ENCODE data around the gene DIS3L. TPM values are rescaled to one million over a fixed set of nuclear protein-coding genes. Genes with fewer than 3 reads are reported as not detected.

DIS3L gene
- total and polyA plus RNA-seq, 2 experiments from 2014 or later = 27.2 to 39.6 TPM

- Histone ChIP-seq H3K4me3 (no peak overlapping the region), H3K27ac (no peak overlapping the region), H3K27me3 (peaks cover 2% of the 10 kb centered on the region), H3K36me3 (no peaks in the 10 kb centered on the region), H3K4me1 (ENCODE audit: low read depth) (peaks cover 9% of the 10 kb centered on the region), H3K9me3 (ENCODE audit: low read depth) (no peaks in the 10 kb centered on the region)
- DNase-seq (ENCODE audit: low read depth in 1 of 2, low spot score in 1 of 2) = no peak
- no peak for TF ChIP-seq CTCF (IDR thresholded peaks at IDR 0.05; ENCODE audit: low read depth, low read length)
Measured at GRCh38 chr15:66288551-66289185, 4.7 kb upstream of the DIS3L start.

GRCh38 chr15:66290007-66290406 is 3.4 kb upstream of the DIS3L start:
- no peaks in the 10 kb centered on the region for H3K9me3 ChIP-seq (ENCODE audit: low read depth)
- peaks cover 21% of the 10 kb centered on the region for H3K4me1 ChIP-seq (ENCODE audit: low read depth)
- H3K27me3 ChIP-seq = peaks cover 2% of the 10 kb centered on the region
- H3K36me3 ChIP-seq = no peaks in the 10 kb centered on the region
- DNase-seq (ENCODE audit: low read depth in 1 of 2, low spot score in 1 of 2) = no peak
- no peak overlapping the region for H3K4me3 ChIP-seq
- H3K27ac ChIP-seq = no peak overlapping the region
- no peak for TF ChIP-seq CTCF (IDR thresholded peaks at IDR 0.05; ENCODE audit: low read depth, low read length)

GRCh38 chr15:66290518-66290917 is 2.9 kb upstream of the DIS3L start:
- H3K9me3 ChIP-seq (ENCODE audit: low read depth) = no peaks in the 10 kb centered on the region
- no peak for DNase-seq (ENCODE audit: low read depth in 1 of 2, low spot score in 1 of 2)
- H3K27ac ChIP-seq = no peak overlapping the region
- no peak for TF ChIP-seq CTCF (IDR thresholded peaks at IDR 0.05; ENCODE audit: low read depth, low read length)
- peaks cover 26% of the 10 kb centered on the region for H3K4me1 ChIP-seq (ENCODE audit: low read depth)
- H3K4me3 ChIP-seq = no peak overlapping the region
- peaks cover 2% of the 10 kb centered on the region for H3K27me3 ChIP-seq
- no peaks in the 10 kb centered on the region for H3K36me3 ChIP-seq

GRCh38 chr15:66291816-66292570 is 1.4 kb upstream of the DIS3L start:
- Histone ChIP-seq H3K4me1 (ENCODE audit: low read depth) (peaks cover 30% of the 10 kb centered on the region), H3K27ac (no peak overlapping the region), H3K9me3 (ENCODE audit: low read depth) (no peaks in the 10 kb centered on the region), H3K4me3 (no peak overlapping the region), H3K36me3 (no peaks in the 10 kb centered on the region), H3K27me3 (peaks cover 2% of the 10 kb centered on the region)
- no peak for DNase-seq (ENCODE audit: low read depth in 1 of 2, low spot score in 1 of 2)
- no peak for TF ChIP-seq CTCF (IDR thresholded peaks at IDR 0.05; ENCODE audit: low read depth, low read length)

GRCh38 chr15:66292571-66293418 is 573 bp upstream of the DIS3L start:
- no peak for DNase-seq (ENCODE audit: low read depth in 1 of 2, low spot score in 1 of 2)
- peak overlapping the region; percentile 91 for H3K27ac ChIP-seq
- peak overlapping the region; percentile 43 for H3K4me3 ChIP-seq
- no peak for TF ChIP-seq CTCF (IDR thresholded peaks at IDR 0.05; ENCODE audit: low read depth, low read length)
- peaks cover 30% of the 10 kb centered on the region for H3K4me1 ChIP-seq (ENCODE audit: low read depth)
- H3K36me3 ChIP-seq = no peaks in the 10 kb centered on the region
- peaks cover 2% of the 10 kb centered on the region for H3K27me3 ChIP-seq
- H3K9me3 ChIP-seq (ENCODE audit: low read depth) = no peaks in the 10 kb centered on the region

Measured in cardiac muscle cell (in vitro differentiated cells and primary cell).